HCT116 (cell line): ENCODE measurements around the gene LCOR. TPM values are rescaled to one million over a fixed set of nuclear protein-coding genes. Genes with fewer than 3 reads are reported as not detected.

Experiments used
- ATAC-seq: fragments of 200-7000 bp; cut with Tn5 transposase; 2 replicates; pipeline ENCODE4 v1.9.1; 2020; ENCODE audit warnings: mild to moderate bottlenecking, moderate library complexity
- BruUV-seq: library from RNA; stranded (reverse); fragments of 400-500 nt; replicated peaks from 2 replicates; lab custom pipeline; 2021; lab: Mats Ljungman, UMichigan
- CTCF ChIA-PET: fragments of 300-600 bp; sonication (Branson Sonifier 250); formaldehyde crosslinking; loops from one replicate; lab custom pipeline; 2021; ENCODE audit warnings: antibody characterized with exemption; lab: Charles Lee
- POLR2A ChIA-PET: fragments of 300-600, 350-600 bp; sonication (Branson Sonifier 250); formaldehyde crosslinking; loops from one replicate; lab custom pipeline; 2021; ENCODE audit warnings: antibody characterized with exemption; lab: Charles Lee
- RAD21 ChIA-PET, 2 experiments: fragments of 300-600 bp; sonication (Branson Sonifier 250); formaldehyde crosslinking; loops; one replicate each; lab custom pipeline; 2023; ENCODE audit warnings: low total read pairs in 2 of 2; ENCODE audit not compliant: uncharacterized antibody in 2 of 2, unreplicated experiment in 2 of 2, low non-redundant PET in 1 of 2; lab: Charles Lee
- DNase-seq: peaks from one replicate; pipeline ENCODE4 v3.0.0-alpha.2; 2010; ENCODE audit warnings: low read depth, low spot score
- H2AFZ ChIP-seq: fragments of 200-600 bp; shearing (Covaris generic), sonication (generic); 2 replicates; pipeline ENCODE4 v1.6.1; 2017; ENCODE audit warnings: low read depth, mixed run types, mixed read lengths, antibody characterized with exemption, low read length; ENCODE audit not compliant: poor library complexity, severe bottlenecking
- H3K27ac ChIP-seq: 2 replicates; pipeline ENCODE4 v1.5.1; 2012; ENCODE audit warnings: low read depth, low read length
- H3K27me3 ChIP-seq: fragments of 200-600 bp; sonication (generic); 2 replicates; pipeline ENCODE4 v1.6.1; 2016; ENCODE audit warnings: mixed run types, low read length, mixed read lengths; ENCODE audit not compliant: insufficient read depth
- H3K36me3 ChIP-seq, 2 experiments: fragments of 200-500 bp in 1 of 2; fragments of 200-600 bp in 1 of 2; sonication (Bioruptor generic) in 1 of 2; sonication (generic) in 1 of 2; 2 replicates each; pipeline versions ENCODE4 v1.5.1 to v1.6.1; 2014 to 2016; ENCODE audit warnings: low read length in 2 of 2, inconsistent platforms in 1 of 2, mixed read lengths in 1 of 2, mixed run types in 1 of 2; ENCODE audit not compliant: insufficient read depth in 2 of 2, control insufficient read depth in 1 of 2
- H3K4me1 ChIP-seq, 2 experiments: fragments of 200-600 bp in 1 of 2; sonication (generic) in 1 of 2; 2 replicates each; pipeline versions ENCODE4 v1.5.1 to v1.6.1; 2012 to 2017; ENCODE audit warnings: low read length in 2 of 2, inconsistent platforms in 1 of 2, mild to moderate bottlenecking in 1 of 2, mixed read lengths in 1 of 2, mixed run types in 1 of 2, moderate library complexity in 1 of 2; ENCODE audit not compliant: insufficient read depth in 2 of 2, control insufficient read depth in 1 of 2
- H3K4me2 ChIP-seq: fragments of 200-600 bp; sonication (generic); 2 replicates; pipeline ENCODE4 v1.6.1; 2017; ENCODE audit warnings: mixed run types, low read length, mixed read lengths
- H3K4me3 ChIP-seq, 2 experiments: fragments of 200-600 bp in 1 of 2; sonication (generic) in 1 of 2; replicated peaks in 1 of 2; 2 replicates each; pipeline ENCODE4 v1.5.1; 2011 to 2016; ENCODE audit warnings: low read length in 2 of 2, control low read depth in 1 of 2, low read depth in 1 of 2, mild to moderate bottlenecking in 1 of 2, mixed read lengths in 1 of 2, mixed run types in 1 of 2
- H3K79me2 ChIP-seq: fragments of 200-600 bp; sonication (generic); 2 replicates; pipeline ENCODE4 v1.6.1; 2017; ENCODE audit warnings: mild to moderate bottlenecking, mixed run types, low read length, moderate library complexity, mixed read lengths; ENCODE audit not compliant: insufficient read depth
- H3K9ac ChIP-seq: fragments of 200-600 bp; sonication (generic); 2 replicates; pipeline ENCODE4 v1.6.1; 2016; ENCODE audit warnings: low read length, mixed read lengths
- H3K9me2 ChIP-seq: fragments of 200-600 bp; sonication (generic), shearing (Covaris generic); 2 replicates; pipeline ENCODE4 v1.6.1; 2017; ENCODE audit warnings: mixed run types, mild to moderate bottlenecking, moderate library complexity; ENCODE audit not compliant: insufficient read depth
- H3K9me3 ChIP-seq, 2 experiments: fragments of 200-500 bp in 1 of 2; fragments of 200-600 bp in 1 of 2; sonication (Bioruptor generic) in 1 of 2; sonication (generic) in 1 of 2; 2 replicates each; pipeline ENCODE4 v1.6.1; 2014 to 2017; ENCODE audit warnings: low read length in 2 of 2, mixed read lengths in 2 of 2, inconsistent platforms in 1 of 2, low read depth in 1 of 2, mild to moderate bottlenecking in 1 of 2, mixed run types in 1 of 2, moderate library complexity in 1 of 2; ENCODE audit not compliant: control insufficient read depth in 1 of 2, insufficient read depth in 1 of 2
- H4K20me1 ChIP-seq: fragments of 200-600 bp; sonication (generic), shearing (Covaris generic); 2 replicates; pipeline ENCODE4 v1.6.1; 2017; ENCODE audit warnings: mixed run types, mild to moderate bottlenecking, moderate library complexity; ENCODE audit not compliant: insufficient read depth
- ATF3 ChIP-seq: IDR thresholded peaks from 2 replicates; pipeline ENCODE4 v1.6.1; 2012
- CBX3 ChIP-seq: IDR thresholded peaks from 2 replicates; pipeline ENCODE4 v1.6.1; 2012; ENCODE audit warnings: low read depth
- CTCF ChIP-seq, 3 experiments: fragments of 200-600 bp in 1 of 3; sonication (generic) in 1 of 3; IDR thresholded peaks in 2 of 3; conservative IDR thresholded peaks in 1 of 3; 2 replicates each; pipeline ENCODE4 v1.5.1; 2012 to 2017; ENCODE audit warnings: low read depth in 2 of 3, low read length in 2 of 3, antibody characterized with exemption in 1 of 3, borderline replicate concordance in 1 of 3, control low read depth in 1 of 3, mild to moderate bottlenecking in 1 of 3, mixed read lengths in 1 of 3, mixed run types in 1 of 3, moderate library complexity in 1 of 3; ENCODE audit not compliant: insufficient read depth in 1 of 3
- EGR1 ChIP-seq: IDR thresholded peaks from 2 replicates; pipeline ENCODE4 v1.6.1; 2012; ENCODE audit warnings: low read depth
- ELF1 ChIP-seq: IDR thresholded peaks from 2 replicates; pipeline ENCODE4 v1.6.1; 2012; ENCODE audit warnings: low read depth, borderline replicate concordance
- EZH2 ChIP-seq: fragments of 200-600 bp; sonication (generic); IDR thresholded peaks from 2 replicates; pipeline ENCODE4 v1.6.1; 2017; ENCODE audit warnings: antibody characterized with exemption, mixed run types
- EZH2phosphoT487 ChIP-seq: fragments of 200-600 bp; IDR thresholded peaks from 2 replicates; pipeline ENCODE4 v1.6.1; 2018; ENCODE audit warnings: antibody characterized with exemption, borderline replicate concordance
- JUND ChIP-seq: IDR thresholded peaks from 2 replicates; pipeline ENCODE4 v1.6.1; 2012
- MAX ChIP-seq: IDR thresholded peaks from 2 replicates; pipeline ENCODE4 v1.6.1; 2012
- POLR2A ChIP-seq: IDR thresholded peaks from 2 replicates; pipeline ENCODE4 v1.7.0; 2011; ENCODE audit warnings: borderline replicate concordance; ENCODE audit not compliant: insufficient read depth, insufficient read length; ENCODE audit errors: extremely low read depth
- POLR2AphosphoS5 ChIP-seq: IDR thresholded peaks from 2 replicates; pipeline ENCODE4 v1.6.1; 2011; ENCODE audit warnings: mild to moderate bottlenecking, low read depth, low read length, moderate library complexity
- SIN3A ChIP-seq: IDR thresholded peaks from 2 replicates; pipeline ENCODE4 v1.6.1; 2012; ENCODE audit warnings: low read depth
- TCF7L2 ChIP-seq: IDR thresholded peaks from 2 replicates; pipeline ENCODE4 v1.7.0; 2011; ENCODE audit warnings: borderline replicate concordance, inconsistent platforms; ENCODE audit not compliant: insufficient read depth, insufficient read length; ENCODE audit errors: extremely low read depth
- YY1 ChIP-seq: IDR thresholded peaks from 2 replicates; pipeline ENCODE4 v1.6.1; 2011; ENCODE audit warnings: low read length, low read depth, moderate library complexity, mild to moderate bottlenecking; ENCODE audit not compliant: insufficient replicate concordance; ENCODE audit errors: extremely low read depth
- ZBTB33 ChIP-seq: IDR thresholded peaks from 2 replicates; pipeline ENCODE4 v1.6.1; 2011; ENCODE audit warnings: mild to moderate bottlenecking, low read length, moderate library complexity; ENCODE audit not compliant: insufficient replicate concordance; ENCODE audit errors: extremely low read depth
- ZNF274 ChIP-seq: fragments of 200-500 bp; sonication (Bioruptor generic); IDR thresholded peaks from 2 replicates; pipeline ENCODE4 v1.6.1; 2014; ENCODE audit warnings: mild to moderate bottlenecking, low read depth, low read length, inconsistent platforms
- intact Hi-C: fragments of 100-400 bp; cut with micrococcal nuclease; formaldehyde crosslinking; loops from 2 replicates; pipeline ENCODE4 v1.10.0; 2022
- total RNA-seq: library from RNA; stranded (reverse); gene quantifications from one replicate; pipeline ENCODE4 v1.2.1, GENCODE V29; 2021; ENCODE audit not compliant: unreplicated experiment

Gene LCOR
- total RNA-seq, 1 experiment from 2014 or later: 59.9 TPM

GRCh38 chr10:96863922-96864543 is 31.9 kb downstream of the LCOR start (continued):
- TF ChIP-seq ZBTB33: no peak

- ChIA-PET POLR2A (no interaction called here), RAD21 (no interaction called here), CTCF (no interaction called here)
- ATAC-seq (no peak), DNase-seq (no peak)
- BruUV-seq: no TSS peak
- no peak overlapping the region for H3K4me2 ChIP-seq
- H3K27ac ChIP-seq: no peak overlapping the region
- H3K9ac ChIP-seq: no peak overlapping the region
- intact Hi-C loops: no loop called here
- H3K4me1 ChIP-seq: no peaks in the 10 kb centered on the region
- H3K4me3 ChIP-seq: no peak overlapping the region
- H2AFZ ChIP-seq: no peak overlapping the region
- 0 out of 2 replicates have a peak, but pooled peaks cover 5% of the 10 kb centered on the region for H4K20me1 ChIP-seq
- H3K9me2 ChIP-seq: no peaks in the 10 kb centered on the region
- no peaks in the 10 kb centered on the region for H3K27me3 ChIP-seq
- no peaks in the 10 kb centered on the region for H3K36me3 ChIP-seq
- H3K9me3 ChIP-seq: no peaks in the 10 kb centered on the region
- peaks cover 81% of the 10 kb centered on the region for H3K79me2 ChIP-seq
- TF ChIP-seq EZH2: no peak
- no peak for TF ChIP-seq MAX
- TF ChIP-seq ELF1: no peak
- no peak for TF ChIP-seq ATF3
- TF ChIP-seq CBX3: no peak
- TF ChIP-seq EGR1: no peak
- no peak for TF ChIP-seq ZBTB33
- no peak for TF ChIP-seq JUND
- no peak for TF ChIP-seq POLR2A
- TF ChIP-seq YY1: no peak
- no peak for TF ChIP-seq POLR2AphosphoS5
- TF ChIP-seq SIN3A: no peak
- TF ChIP-seq CTCF (IDR thresholded peaks at IDR 0.05 in 2 of 3, conservative IDR thresholded peaks at IDR 0.05 in 1 of 3; ENCODE audit: borderline replicate concordance in 1 of 3, insufficient read depth in 1 of 3, low read depth in 2 of 3, low read length in 2 of 3): no peak
- TF ChIP-seq EZH2phosphoT487: no peak
- no peak for TF ChIP-seq TCF7L2
- no peak for TF ChIP-seq ZNF274
These were observed 41.0 kb downstream of the LCOR start for GRCh38 chr10:96873086-96873485.
